Upper lobe of left lung (tissue), 6 donors: ENCODE data around the gene GAB2. TPM values are rescaled to one million over a fixed set of nuclear protein-coding genes. Genes with fewer than 3 reads are reported as not detected.

Experiments
- ATAC-seq, 2 donors: fragments of 200-7000 bp; cut with Tn5 transposase; one replicate each; pipeline ENCODE4 v1.9.1; 2022; ENCODE audit warnings: mild to moderate bottlenecking in 2 of 2, moderate library complexity in 2 of 2; ENCODE audit not compliant: low FRiP score in 2 of 2
- DNase-seq, 2 donors: peaks; one replicate each; pipeline ENCODE4 v3.0.0-alpha.2; 2019 to 2020
- H3K27ac ChIP-seq, 4 donors: fragments of 200-600 bp; sonication (generic); one replicate each; pipeline ENCODE4 v1.5.1; 2016 to 2019
- H3K27me3 ChIP-seq, 4 donors: fragments of 200-600 bp; sonication (generic); one replicate each; pipeline ENCODE4 v1.5.1; 2017 to 2019
- H3K36me3 ChIP-seq, 4 donors: fragments of 200-600 bp; sonication (generic); one replicate each; pipeline ENCODE4 v1.5.1; 2016 to 2019
- H3K4me1 ChIP-seq, 4 donors: fragments of 200-600 bp; sonication (generic); one replicate each; pipeline ENCODE4 v1.5.1; 2018 to 2019
- H3K4me3 ChIP-seq, 4 donors: fragments of 200-600 bp; sonication (generic); one replicate each; pipeline ENCODE4 v1.5.1; 2017 to 2019; ENCODE audit warnings: mild to moderate bottlenecking in 2 of 4, moderate library complexity in 1 of 4
- H3K9me3 ChIP-seq, 4 donors: fragments of 200-600 bp; sonication (generic); one replicate each; pipeline ENCODE4 v1.5.1; 2018 to 2019
- EP300 ChIP-seq, 4 donors: sonication (generic); formaldehyde crosslinking; IDR thresholded peaks; one replicate each; pipeline ENCODE4 v1.5.1; 2017; ENCODE audit warnings: antibody characterized with exemption in 4 of 4, control low read depth in 2 of 4
- POLR2A ChIP-seq, 4 donors: fragments of 450-650 bp; IDR thresholded peaks; one replicate each; pipeline ENCODE4 v1.5.1; 2016 to 2017; ENCODE audit warnings: antibody characterized with exemption in 4 of 4, mild to moderate bottlenecking in 2 of 4
- POLR2AphosphoS5 ChIP-seq, 2 donors: sonication (generic); formaldehyde crosslinking; IDR thresholded peaks; one replicate each; pipeline ENCODE4 v1.5.1; 2017; ENCODE audit warnings: antibody characterized with exemption in 2 of 2
- WGBS, 2 donors: methylation state at CpG; one replicate each; pipeline ENCODE4 v1.1.5; 2017 to 2018; 5-methylcytosine and 5-hydroxymethylcytosine counted together
- total RNA-seq, 6 donors: library from RNA; depleted of rRNA in 4 of 6; stranded (reverse); fragments of >200 nt in 4 of 6; gene quantifications; one replicate each; pipeline versions ENCODE4 v1.1.0 to v1.2.1, GENCODE V29; 2016 to 2021
- TF ChIP-seq, protein P1 (sequence below), 6 experiments: fragments of 450-650 bp in 4 of 6; fragments of 200-600 bp in 2 of 6; sonication (generic) in 2 of 6; IDR thresholded peaks; one replicate each; pipeline ENCODE4 v1.5.1; 2016 to 2019; ENCODE audit warnings: antibody characterized with exemption in 6 of 6
- donor health status: DM: no; HTN: no; CAD: no; lungs with moderate emphysema.
- donor health status: DM: no; HTN: yes; CAD: no; lungs with severe emphysema.

Gene GAB2
- total RNA-seq, 6 donors from 2014 or later = 40.9 to 76.6 (median 50.4) TPM

DNA sequence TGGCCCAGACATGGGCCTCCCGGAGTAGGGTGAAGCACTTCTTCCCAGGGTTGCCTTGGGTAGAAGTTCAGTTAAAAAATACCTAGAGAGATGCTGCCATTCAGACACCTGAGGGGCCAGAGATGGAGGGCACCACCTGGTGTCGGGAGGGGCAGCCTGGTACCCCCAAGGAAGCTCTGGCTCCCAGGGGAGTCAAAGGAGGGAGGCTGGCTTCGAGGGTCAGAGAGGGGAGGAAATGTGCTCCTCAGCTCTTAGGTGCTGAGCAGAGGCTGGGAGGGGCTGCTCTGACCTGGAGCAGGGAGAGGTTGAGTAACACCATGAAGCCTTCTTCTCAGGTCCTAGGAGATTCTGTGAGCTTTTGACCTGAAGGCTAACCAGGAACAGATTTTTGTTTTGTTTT is 227.8 kb downstream of the GAB2 start:
- Histone ChIP-seq H3K27ac (peak overlapping the region in 3 of 4 donors; percentile 73 to 91 (median 91)), H3K4me3 (peak overlapping the region; percentile 70 to 92 (median 76)), H3K27me3 (no peaks in the 10 kb centered on the region), H3K4me1 (peaks cover 36 to 50% (median 37%) of the 10 kb centered on the region in 4 donors), H3K36me3 (no peaks in the 10 kb centered on the region), H3K9me3 (no peaks in the 10 kb centered on the region)
- TF ChIP-seq EP300 (IDR thresholded peaks at IDR 0.05) = no peak
- ATAC-seq (no peak), DNase-seq (no peak)
- WGBS, 2 donors = 58 to 64% methylated on average over 3 of the region's 3 CpGs

DNA sequence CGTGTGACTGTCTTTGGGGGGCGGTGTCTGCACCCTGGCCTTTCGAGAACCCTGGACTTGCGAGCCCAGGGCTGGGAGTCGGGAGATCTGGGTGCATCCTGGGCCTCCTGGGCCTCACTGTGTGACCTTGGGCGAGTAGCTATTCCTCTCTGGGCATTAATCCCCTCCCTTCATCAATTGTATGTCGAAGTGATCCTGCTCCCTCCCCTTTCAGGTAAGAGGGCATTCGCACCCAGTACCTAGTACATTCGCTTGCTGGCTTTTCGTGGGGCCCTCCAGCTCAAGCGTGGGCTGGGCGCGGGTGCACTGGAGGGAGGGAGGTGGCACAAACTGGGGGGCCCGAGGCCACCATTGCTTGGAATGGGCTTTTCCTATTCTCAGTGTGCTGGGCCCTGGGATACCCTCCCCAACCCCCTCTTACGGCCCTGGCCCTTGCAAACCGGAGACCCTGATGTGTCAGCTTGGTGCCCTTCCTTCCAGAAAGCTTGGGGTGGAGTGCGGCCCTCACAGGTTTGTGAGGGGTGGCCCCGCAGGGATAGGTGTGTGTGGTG is 228.4 kb downstream of the GAB2 start:
- H3K4me3 ChIP-seq = peak overlapping the region; percentile 70 to 92 (median 76)
- DNase-seq (peak in 1 of 2 donors; percentile 65), ATAC-seq (no peak)
- H3K4me1 ChIP-seq = peaks cover 36 to 50% (median 37%) of the 10 kb centered on the region in 4 donors
- H3K9me3 ChIP-seq = no peaks in the 10 kb centered on the region
- no peaks in the 10 kb centered on the region for H3K27me3 ChIP-seq
- 40 to 69% methylated on average over 3 to 15 of the region's 18 CpGs for WGBS, 2 donors
- H3K27ac ChIP-seq = peak overlapping the region; percentile 70 to 91 (median 82)
- H3K36me3 ChIP-seq = no peaks in the 10 kb centered on the region
- TF ChIP-seq POLR2AphosphoS5 (IDR thresholded peaks at IDR 0.05) (no peak), EP300 (IDR thresholded peaks at IDR 0.05) (no peak), POLR2A (IDR thresholded peaks at IDR 0.05) (no peak)
- TF ChIP-seq, protein P1, sequence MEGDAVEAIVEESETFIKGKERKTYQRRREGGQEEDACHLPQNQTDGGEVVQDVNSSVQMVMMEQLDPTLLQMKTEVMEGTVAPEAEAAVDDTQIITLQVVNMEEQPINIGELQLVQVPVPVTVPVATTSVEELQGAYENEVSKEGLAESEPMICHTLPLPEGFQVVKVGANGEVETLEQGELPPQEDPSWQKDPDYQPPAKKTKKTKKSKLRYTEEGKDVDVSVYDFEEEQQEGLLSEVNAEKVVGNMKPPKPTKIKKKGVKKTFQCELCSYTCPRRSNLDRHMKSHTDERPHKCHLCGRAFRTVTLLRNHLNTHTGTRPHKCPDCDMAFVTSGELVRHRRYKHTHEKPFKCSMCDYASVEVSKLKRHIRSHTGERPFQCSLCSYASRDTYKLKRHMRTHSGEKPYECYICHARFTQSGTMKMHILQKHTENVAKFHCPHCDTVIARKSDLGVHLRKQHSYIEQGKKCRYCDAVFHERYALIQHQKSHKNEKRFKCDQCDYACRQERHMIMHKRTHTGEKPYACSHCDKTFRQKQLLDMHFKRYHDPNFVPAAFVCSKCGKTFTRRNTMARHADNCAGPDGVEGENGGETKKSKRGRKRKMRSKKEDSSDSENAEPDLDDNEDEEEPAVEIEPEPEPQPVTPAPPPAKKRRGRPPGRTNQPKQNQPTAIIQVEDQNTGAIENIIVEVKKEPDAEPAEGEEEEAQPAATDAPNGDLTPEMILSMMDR (IDR thresholded peaks at IDR 0.05) = no peak

DNA sequence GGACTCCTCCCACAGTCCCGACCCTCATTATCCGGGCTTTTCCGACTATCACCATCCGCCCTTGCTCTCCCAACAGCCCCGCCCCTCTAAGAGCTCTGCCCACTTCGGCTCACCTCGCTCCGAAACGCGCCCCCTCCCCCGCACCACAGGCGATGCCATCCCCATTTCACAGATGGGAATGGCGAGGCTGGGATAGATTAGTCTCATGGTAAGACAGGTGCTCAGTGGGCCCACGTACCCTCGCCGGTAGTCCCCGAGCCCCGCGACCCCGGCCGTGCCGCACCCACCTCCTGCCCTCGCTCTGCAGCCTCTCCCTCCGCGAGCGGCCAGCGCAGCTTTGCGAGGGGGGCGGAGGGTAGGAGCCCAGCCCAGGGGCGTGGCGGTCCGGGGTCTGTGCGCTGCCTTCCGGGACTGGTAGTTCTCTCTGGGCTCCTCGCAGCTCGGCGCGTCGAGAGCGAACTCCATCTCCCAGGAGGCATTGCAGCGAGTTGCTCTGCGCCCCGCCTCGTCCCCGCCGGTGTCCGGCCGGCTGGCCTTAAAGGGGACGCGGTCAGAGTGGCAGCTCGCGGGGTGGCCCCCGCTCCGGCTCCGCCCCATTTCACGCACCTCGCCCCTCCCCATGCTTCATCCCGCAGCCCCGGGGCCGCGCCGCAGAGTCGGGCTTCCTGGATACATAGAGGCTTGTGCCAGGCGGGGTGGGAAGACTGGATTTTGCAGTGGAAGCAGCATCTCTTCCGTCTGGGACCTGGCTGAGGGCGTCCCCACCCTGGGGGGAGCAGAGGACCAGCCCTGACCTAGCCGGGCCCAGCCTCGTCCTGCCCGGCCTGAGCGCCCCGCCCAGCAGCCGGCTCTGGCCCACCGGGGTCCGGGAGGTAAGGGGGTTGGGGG is 229.1 kb downstream of the GAB2 start, which contains the start of the genes KCTD21 and USP35:
Gene KCTD21 (minus strand): TSS at position 341 of the 888 bp plus-strand sequence. CDS start 14,072 bp downstream, outside the sequence.
Gene USP35 (plus strand): TSS at position 634 of the 888 bp plus-strand sequence. CDS start 7,327 bp downstream, outside the sequence.
- Histone ChIP-seq H3K4me3 (peak within 1 kb of the TSS; percentile 70 to 92 (median 76)), H3K27me3 (no peaks in the 10 kb centered on the region), H3K4me1 (peaks cover 36 to 50% (median 37%) of the 10 kb centered on the region in 4 donors), H3K36me3 (no peaks in the 10 kb centered on the region), H3K9me3 (no peaks in the 10 kb centered on the region), H3K27ac (peak within 1 kb of the TSS; percentile 70 to 91 (median 82))
- DNase-seq (peak; percentile 98 to 99), ATAC-seq (peak; percentile 98 to 99)
- 0% methylated on average over 14 to 25 of the region's 74 CpGs for WGBS, 2 donors
- TF ChIP-seq POLR2A (IDR thresholded peaks at IDR 0.05) = peak in 2 of 4 donors; percentile 66 to 90
- TF ChIP-seq, protein P1 (IDR thresholded peaks at IDR 0.05) = peak in 1 of 6 experiments; percentile 14
- peak in 1 of 4 donors; percentile 41 for TF ChIP-seq EP300 (IDR thresholded peaks at IDR 0.05)
- peak; percentile 82 to 94 for TF ChIP-seq POLR2AphosphoS5 (IDR thresholded peaks at IDR 0.05)

DNA sequence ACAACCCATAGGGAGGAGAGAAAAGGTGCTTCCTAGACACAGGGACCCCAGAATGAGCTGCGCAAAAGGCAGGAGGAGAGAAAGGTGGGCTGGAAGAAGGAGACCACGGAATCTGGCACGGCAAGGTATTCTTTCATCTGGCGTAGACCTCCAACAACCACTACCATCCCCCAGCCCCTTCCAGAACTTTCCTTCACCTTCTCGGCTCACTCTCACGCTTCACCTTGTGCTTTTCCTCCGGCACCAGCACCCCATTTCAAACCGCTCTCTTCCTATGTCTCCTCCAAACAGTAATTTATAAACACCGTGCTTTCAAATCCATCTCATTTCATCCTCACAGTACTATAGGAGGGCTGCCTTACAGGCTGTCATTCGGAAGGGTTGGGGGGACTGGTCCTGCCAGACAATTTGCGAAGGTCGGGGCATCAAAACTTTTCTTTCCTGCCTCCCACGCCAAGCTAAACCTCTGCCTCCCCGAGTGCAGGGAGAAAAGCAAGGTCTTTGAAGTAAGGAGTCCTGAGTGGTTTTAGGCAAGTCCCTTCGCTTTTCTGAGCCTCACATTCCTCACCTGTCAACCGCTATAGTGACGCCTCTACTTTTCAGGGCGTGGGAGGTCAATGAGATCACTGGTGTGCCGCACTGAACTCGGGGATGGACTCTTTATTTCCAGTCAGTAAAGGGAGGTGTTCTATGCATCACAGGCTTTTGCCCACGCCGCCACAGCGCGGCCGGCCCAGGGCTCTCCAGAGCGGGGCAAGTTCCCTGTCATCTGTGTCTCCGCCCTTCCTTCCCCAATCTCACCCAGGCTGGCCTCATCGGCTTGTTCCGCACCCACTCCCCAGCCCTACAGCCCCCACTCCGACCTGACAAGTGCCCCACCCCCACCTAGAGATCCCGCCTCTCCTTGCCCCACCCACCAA is 230.0 kb downstream of the GAB2 start:
- H3K9me3 ChIP-seq = no peaks in the 10 kb centered on the region
- ATAC-seq (peak in 1 of 2 donors; percentile 77), DNase-seq (peak in 1 of 2 donors; percentile 92)
- WGBS, 2 donors = 22 to 29% methylated on average over 21 to 30 of the region's 31 CpGs
- peak overlapping the region; percentile 58 to 91 (median 80) for H3K27ac ChIP-seq
- TF ChIP-seq, protein P1 (IDR thresholded peaks at IDR 0.05) = no peak
- TF ChIP-seq EP300 (IDR thresholded peaks at IDR 0.05) (no peak), POLR2AphosphoS5 (IDR thresholded peaks at IDR 0.05) (no peak), POLR2A (IDR thresholded peaks at IDR 0.05) (no peak)
- H3K4me1 ChIP-seq = peaks cover 33 to 50% (median 36%) of the 10 kb centered on the region in 4 donors
- H3K27me3 ChIP-seq = no peaks in the 10 kb centered on the region
- peak overlapping the region; percentile 43 to 79 (median 72) for H3K4me3 ChIP-seq
- H3K36me3 ChIP-seq = peaks cover 0 to 3% (median 1%) of the 10 kb centered on the region in 4 donors
